ENCODE data around the gene NR5A2.

The NR5A2 gene

DNA sequence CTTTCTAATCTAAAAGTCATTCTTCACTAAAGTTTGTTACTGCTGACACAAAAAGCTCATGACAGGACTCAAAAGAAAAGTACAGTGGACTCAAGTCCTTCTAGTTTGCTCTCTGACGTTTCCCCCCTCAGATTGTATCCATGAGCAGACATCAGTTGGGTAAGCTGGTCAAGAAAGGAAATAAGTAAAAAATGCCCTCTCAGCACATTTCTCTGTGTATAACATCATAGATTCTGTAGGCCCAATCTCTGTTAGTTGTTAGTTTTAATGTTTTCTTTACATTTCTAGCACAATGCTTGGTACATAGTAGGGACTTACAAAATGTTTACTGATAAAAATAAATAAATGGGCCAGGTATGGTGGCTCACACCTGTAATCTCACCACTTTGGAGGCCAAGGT, 96.8 kb downstream of the NR5A2 start:
- no peak for DNase-seq (ENCODE audit: low read depth in 2 of 2)

DNA sequence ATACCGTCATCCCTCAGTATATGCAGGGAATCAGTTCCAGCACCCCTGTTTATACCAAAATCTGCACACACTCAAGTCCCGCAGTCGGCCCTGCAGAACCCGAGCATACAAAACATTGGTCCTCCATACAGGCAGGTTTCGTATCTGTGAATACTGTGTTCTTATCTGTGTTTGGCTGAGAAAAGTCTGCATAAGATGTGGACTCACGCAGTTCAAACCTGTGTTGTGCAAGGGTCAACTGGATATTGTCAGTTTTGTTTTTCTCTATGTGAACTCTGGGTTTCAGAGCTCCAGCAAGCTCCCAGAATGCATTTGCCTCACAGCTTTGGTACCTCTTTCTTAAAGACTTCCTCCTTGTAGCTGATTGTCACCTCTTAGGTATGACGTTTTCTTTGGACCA, 100.6 kb downstream of the NR5A2 start:
- DNase-seq (ENCODE audit: low read depth in 2 of 2), result no peak

- DNase-seq (ENCODE audit: low read depth in 2 of 2), result no peak
Measured at GRCh38 chr1:200128944-200129879, 101.7 kb downstream of the NR5A2 start.

DNA sequence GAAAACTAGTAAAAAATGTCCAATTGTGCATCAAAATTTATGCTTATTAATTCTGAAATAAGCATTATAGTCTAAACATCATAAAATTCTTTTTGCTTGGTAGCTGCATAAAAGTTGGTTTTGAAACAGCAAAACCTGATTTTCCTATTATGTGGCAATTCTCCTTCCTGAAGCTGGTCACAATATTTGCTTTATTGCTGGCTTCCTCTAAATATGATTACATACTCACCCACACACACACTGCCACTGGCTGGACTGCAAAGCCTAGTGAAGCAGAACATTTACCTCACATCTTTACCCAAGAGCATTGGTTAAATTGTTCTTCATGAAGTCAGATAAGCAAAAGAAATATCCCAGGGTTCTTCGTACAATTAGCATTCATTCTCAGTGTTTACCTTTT, 103.0 kb downstream of the NR5A2 start:
- no peak for DNase-seq (ENCODE audit: low read depth in 2 of 2)

DNA sequence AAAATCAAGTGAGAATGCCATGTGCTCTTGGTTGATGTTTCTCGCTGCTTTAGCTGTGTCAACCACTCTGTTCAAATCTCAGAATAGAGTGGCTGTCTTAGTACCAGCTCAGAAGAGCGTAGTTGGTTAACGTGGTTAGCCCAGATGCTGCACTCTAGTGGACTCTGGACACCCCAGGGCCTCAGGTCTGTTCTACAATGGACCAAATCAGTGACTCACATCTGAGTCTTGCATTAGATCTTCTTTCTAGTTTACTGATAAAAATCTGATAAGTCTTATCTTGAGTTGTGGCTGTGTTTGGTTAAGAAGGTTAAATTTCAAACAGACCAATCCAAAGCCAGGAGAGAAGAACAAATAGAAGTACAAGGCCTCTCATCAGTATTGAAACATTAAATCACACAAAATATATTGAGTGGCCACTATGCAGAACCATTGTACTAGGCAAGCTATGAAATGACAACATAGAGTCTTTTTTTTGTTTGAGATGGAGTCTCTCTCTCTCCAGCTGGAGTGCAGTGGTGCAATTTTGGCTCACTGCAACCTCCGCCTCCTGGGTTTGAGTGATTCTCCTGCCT, 104.1 kb downstream of the NR5A2 start:
- no peak for DNase-seq (ENCODE audit: low read depth in 2 of 2)

GRCh38 chr1:200133123-200133522, 105.6 kb downstream of the NR5A2 start:
- no peak for DNase-seq (ENCODE audit: low read depth in 2 of 2)

DNA sequence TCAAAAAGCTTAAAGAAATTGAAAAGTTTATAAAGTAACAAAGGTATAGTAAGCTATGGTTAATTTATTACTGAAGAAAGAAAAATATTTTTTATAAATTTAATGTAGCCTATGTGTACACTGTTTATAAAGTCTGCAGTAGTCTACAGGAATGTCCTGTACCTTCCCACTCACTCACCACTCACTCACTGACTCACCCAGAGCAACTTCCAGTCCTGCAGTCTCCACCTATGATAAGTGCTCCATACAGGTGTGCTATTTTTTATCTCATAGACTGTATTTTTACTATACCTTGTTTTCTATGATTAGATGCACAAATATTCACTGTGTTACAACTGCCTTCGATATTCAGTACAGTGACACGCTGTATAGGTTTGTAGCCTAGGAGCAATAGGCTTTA, 106.6 kb downstream of the NR5A2 start:
- no peak for DNase-seq (ENCODE audit: low read depth in 2 of 2)

DNA sequence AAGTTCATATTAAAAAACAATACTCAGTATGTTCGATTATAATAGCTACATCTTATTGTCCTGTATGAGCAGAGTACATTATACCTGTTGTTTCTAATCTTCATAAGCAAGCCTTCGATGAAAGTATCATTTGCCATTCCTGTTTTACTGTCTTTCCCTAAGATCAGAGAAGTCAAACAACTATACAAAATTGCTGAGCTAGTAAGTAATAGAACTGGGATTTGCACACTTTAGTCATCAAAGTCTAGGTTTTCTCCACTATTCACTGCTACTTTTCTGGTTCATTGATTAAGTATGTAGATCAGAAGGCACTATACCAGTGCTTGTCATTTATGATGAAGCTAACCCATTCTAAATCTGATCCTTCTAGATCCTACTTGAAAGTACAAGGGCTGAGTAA, 108.9 kb downstream of the NR5A2 start:
- no peak for DNase-seq (ENCODE audit: low read depth in 2 of 2)

GRCh38 chr1:200139661-200140250, 112.2 kb downstream of the NR5A2 start:
- DNase-seq (ENCODE audit: low read depth in 2 of 2), result no peak

- no peak for DNase-seq (ENCODE audit: low read depth in 2 of 2)
Measured at GRCh38 chr1:200143347-200143746, 115.8 kb downstream of the NR5A2 start.

- no peak for DNase-seq (ENCODE audit: low read depth in 2 of 2)
Measured at GRCh38 chr1:200146100-200146499, 118.6 kb downstream of the NR5A2 start.

GRCh38 chr1:200147094-200147493, 119.6 kb downstream of the NR5A2 start:
- DNase-seq (ENCODE audit: low read depth in 2 of 2), result no peak

GRCh38 chr1:200147742-200148141, 120.2 kb downstream of the NR5A2 start:
- no peak for DNase-seq (ENCODE audit: low read depth in 2 of 2)

DNA sequence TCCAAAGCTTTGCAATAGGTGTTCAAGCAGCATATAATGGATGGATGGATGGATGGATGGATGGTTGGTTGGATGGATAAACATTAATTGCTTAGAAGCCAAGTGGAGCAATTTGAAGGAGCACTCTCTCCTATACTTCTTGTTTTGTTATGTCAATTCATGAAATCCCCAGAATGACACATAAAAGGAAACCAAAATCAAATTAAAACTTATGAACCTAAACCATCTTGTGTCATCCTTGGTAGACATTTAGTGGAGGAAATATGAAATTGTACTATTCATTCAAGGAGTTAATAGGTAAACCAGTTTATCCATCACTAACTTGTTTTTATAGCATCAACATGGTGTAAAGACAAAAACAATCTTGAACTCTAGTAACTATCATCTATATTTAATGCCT, 122.5 kb downstream of the NR5A2 start:
- DNase-seq (ENCODE audit: low read depth in 2 of 2), result no peak

- peak in 1 of 2 donors; percentile 13 for DNase-seq (ENCODE audit: low read depth in 2 of 2)
Measured at GRCh38 chr1:200150721-200151120, 123.2 kb downstream of the NR5A2 start.

GRCh38 chr1:200152336-200152735, 124.8 kb downstream of the NR5A2 start:
- DNase-seq (ENCODE audit: low read depth in 2 of 2), result no peak

- DNase-seq (ENCODE audit: low read depth in 2 of 2), result peak in 1 of 2 donors; percentile 32
Measured at GRCh38 chr1:200153277-200154055, 126.0 kb downstream of the NR5A2 start.

GRCh38 chr1:200154069-200154767, 126.7 kb downstream of the NR5A2 start:
- peak in 1 of 2 donors; percentile 11 for DNase-seq (ENCODE audit: low read depth in 2 of 2)

DNA sequence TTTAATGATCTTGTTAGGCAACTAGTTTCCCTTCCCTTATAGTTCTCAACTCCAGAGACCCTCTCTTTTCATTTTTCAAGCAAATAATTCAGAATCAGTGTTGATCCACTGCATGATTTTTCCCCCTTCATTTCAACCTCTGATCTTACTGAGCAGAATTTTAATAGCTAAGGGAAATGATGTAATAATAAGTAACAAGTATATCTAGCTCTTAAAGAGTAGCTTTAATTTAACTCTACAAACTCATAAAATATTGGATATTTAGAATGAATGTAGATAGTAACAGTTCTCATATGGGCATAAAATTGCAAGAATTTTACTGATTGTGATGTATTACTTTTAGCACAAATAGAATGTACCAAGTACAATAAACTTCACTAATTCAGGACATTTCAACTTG, 130.2 kb downstream of the NR5A2 start:
- no peak for DNase-seq (ENCODE audit: low read depth in 2 of 2)

DNA sequence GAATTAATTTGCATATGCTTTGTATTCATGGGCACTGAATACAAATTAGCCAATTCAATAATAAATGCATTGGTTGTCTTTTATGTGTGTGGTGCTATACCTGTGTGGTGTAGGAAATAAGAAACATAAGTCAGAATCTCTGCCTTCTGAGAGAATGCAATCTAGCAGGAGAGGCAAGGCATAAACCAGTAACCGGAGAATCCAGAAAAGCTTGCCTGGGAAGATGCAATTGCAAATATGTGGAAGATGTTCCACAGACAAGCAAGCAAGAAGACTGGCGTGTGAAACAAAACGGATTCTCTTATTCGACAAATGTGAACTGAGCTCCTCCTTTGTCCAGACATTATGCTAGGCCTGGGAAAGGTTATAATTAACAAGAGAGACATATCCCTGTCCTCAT, 134.3 kb downstream of the NR5A2 start:
- DNase-seq (ENCODE audit: low read depth in 2 of 2), result no peak

GRCh38 chr1:200162258-200162657, 134.7 kb downstream of the NR5A2 start:
- no peak for DNase-seq (ENCODE audit: low read depth in 2 of 2)

GRCh38 chr1:200162877-200163276, 135.4 kb downstream of the NR5A2 start:
- DNase-seq (ENCODE audit: low read depth in 2 of 2), result no peak

Data from stimulated activated CD4-positive, alpha-beta T cell treated with anti-CD3 and anti-CD28 coated beads, Interleukin-4, amount 100 ng/mL, for 48 hours (primary cell).